ENCODE results near the gene TRAM1L1.

GRCh38 chr4:117134386-117134785 is 49.0 kb upstream of the TRAM1L1 start:
- peak in 4 of 7 experiments; percentile 29 to 49 (median 44) for TF ChIP-seq CTCF (IDR thresholded peaks at IDR 0.05)
- TF ChIP-seq POLR2A (IDR thresholded peaks at IDR 0.05), result no peak

Measured in stomach (tissue), 4 donors.